Measurements from ENCODE around the gene NUFIP1. TPM values are rescaled to one million over a fixed set of nuclear protein-coding genes. Genes with fewer than 3 reads are reported as not detected.
"Not testable (repeated sequence)": the region's sequence is repeated elsewhere in the genome, so short reads cannot be mapped to it uniquely, and the experiment has no call there.

Gene NUFIP1
- total and polyA plus RNA-seq, 2 donors: 3.0 to 4.1 TPM

DNA sequence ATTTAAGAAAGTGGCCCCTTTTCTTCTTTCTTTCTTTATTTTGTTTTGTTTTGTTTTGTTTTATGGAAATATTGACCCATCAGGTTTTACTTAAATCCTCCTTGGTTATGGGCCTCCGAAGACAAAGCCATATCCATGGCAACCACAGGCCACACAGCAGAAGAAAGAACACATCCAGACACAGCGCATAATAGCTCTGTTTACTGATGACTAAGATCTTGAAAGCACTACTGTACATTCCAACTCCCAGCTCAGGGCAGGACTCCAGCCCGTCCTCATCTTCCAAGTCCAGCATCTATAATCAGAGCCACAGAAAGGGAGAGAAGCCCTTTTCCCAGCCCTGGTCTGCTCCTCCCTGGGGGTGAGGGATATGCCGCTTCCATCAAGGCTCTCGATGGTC lies 84.3 kb downstream of the NUFIP1 start:
- H3K27ac ChIP-seq (ENCODE audit: low read depth in 1 of 2, low read length in 1 of 2): no peak overlapping the region
- H3K27me3 ChIP-seq (ENCODE audit: control insufficient read depth in 2 of 2, insufficient read depth in 1 of 2, low read length in 1 of 2): no peaks in the 10 kb centered on the region
- H3K9me3 ChIP-seq (ENCODE audit: control insufficient read depth in 2 of 2, insufficient read depth in 1 of 2, low read length in 1 of 2): no peaks in the 10 kb centered on the region
- no peaks in the 10 kb centered on the region for H3K4me1 ChIP-seq (ENCODE audit: control insufficient read depth in 2 of 2, insufficient read depth in 2 of 2, low read length in 2 of 2)
- no peak overlapping the region for H3K4me3 ChIP-seq (ENCODE audit: low read length in 2 of 2)
- WGBS: 92% methylated on average over 5 of the region's 5 CpGs
- no peak for DNase-seq (ENCODE audit: low read depth in 6 of 9, low spot score in 9 of 9)
- no peaks in the 10 kb centered on the region for H3K36me3 ChIP-seq (ENCODE audit: control insufficient read depth in 2 of 2, insufficient read depth in 2 of 2, low read length in 1 of 2)

DNA sequence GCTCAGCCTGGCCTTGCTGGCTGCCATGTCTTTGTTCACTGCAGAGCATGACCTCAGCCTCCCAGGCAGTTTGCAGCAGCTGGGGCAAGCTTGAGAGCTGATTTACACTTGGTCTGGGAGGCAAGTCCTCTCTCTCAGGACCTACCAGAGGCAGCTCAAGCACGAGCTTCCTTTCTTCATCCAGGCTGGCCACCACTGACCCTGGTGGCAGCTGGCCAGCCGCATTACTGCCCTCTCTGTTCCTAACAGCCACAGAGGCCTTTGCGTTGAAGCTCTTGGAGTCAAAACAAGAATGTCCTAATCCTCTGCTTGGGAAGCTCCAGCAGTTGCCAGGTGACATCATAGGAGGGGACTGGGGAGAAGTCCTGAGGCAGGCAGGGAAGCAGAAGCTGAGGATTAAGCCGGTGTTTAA lies 85.7 kb downstream of the NUFIP1 start:
- H3K27me3 ChIP-seq (ENCODE audit: control insufficient read depth in 2 of 2, insufficient read depth in 1 of 2, low read length in 1 of 2): no peaks in the 10 kb centered on the region
- H3K4me1 ChIP-seq (ENCODE audit: control insufficient read depth in 2 of 2, insufficient read depth in 2 of 2, low read length in 2 of 2): no peaks in the 10 kb centered on the region
- no peak overlapping the region for H3K4me3 ChIP-seq (ENCODE audit: low read length in 2 of 2)
- no peak overlapping the region for H3K27ac ChIP-seq (ENCODE audit: low read depth in 1 of 2, low read length in 1 of 2)
- no peak for DNase-seq (ENCODE audit: low read depth in 6 of 9, low spot score in 9 of 9)
- no peaks in the 10 kb centered on the region for H3K9me3 ChIP-seq (ENCODE audit: control insufficient read depth in 2 of 2, insufficient read depth in 1 of 2, low read length in 1 of 2)
- H3K36me3 ChIP-seq (ENCODE audit: control insufficient read depth in 2 of 2, insufficient read depth in 2 of 2, low read length in 1 of 2): no peaks in the 10 kb centered on the region
- 91% methylated on average over 4 of the region's 4 CpGs for WGBS

DNA sequence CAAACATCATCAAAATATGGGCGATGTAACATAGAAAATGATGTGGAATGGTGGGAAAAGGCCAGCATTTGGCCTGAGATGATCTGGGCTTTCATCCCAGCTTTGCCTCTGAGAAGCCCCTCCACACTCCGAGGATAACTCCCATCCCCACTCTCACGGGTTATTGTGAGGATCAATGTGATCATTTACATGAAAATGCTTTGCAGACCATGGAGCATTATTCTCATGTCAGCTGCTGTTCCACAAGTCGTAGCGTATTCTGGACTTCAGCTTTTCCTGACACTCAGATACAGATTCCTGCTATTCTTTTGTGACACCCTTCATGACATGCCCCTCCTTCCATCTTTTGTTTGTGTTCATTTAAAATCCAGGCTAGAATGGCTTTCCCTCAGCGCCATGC lies 86.5 kb downstream of the NUFIP1 start:
- no peaks in the 10 kb centered on the region for H3K36me3 ChIP-seq (ENCODE audit: control insufficient read depth in 2 of 2, insufficient read depth in 2 of 2, low read length in 1 of 2)
- no peaks in the 10 kb centered on the region for H3K4me1 ChIP-seq (ENCODE audit: control insufficient read depth in 2 of 2, insufficient read depth in 2 of 2, low read length in 2 of 2)
- H3K9me3 ChIP-seq (ENCODE audit: control insufficient read depth in 2 of 2, insufficient read depth in 1 of 2, low read length in 1 of 2): no peaks in the 10 kb centered on the region
- H3K4me3 ChIP-seq (ENCODE audit: low read length in 2 of 2): no peak overlapping the region
- no peak for DNase-seq (ENCODE audit: low read depth in 6 of 9, low spot score in 9 of 9)
- H3K27me3 ChIP-seq (ENCODE audit: control insufficient read depth in 2 of 2, insufficient read depth in 1 of 2, low read length in 1 of 2): no peaks in the 10 kb centered on the region
- H3K27ac ChIP-seq (ENCODE audit: low read depth in 1 of 2, low read length in 1 of 2): no peak overlapping the region
- WGBS: 94% methylated on average over 6 of the region's 6 CpGs

DNA sequence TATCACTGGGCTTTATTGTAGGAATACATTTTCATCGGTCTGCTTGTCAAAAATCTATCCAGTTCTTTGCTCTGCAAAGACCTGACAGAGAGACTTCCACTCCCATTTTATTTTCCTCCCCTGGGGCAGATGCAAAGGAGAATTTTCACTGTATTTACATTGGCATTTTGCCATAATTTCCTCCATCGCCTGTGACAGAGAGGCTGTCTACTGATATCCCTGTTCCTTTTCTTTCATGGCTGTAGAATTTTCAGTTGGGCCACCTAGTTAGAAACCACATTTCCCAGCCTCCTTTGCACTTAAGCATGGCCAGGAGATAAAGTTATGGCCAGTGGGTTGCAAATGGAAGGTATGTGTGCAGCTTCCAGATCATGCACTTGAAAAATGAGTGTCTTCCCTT lies 89.3 kb downstream of the NUFIP1 start:
- 92% methylated on average over 2 of the region's 2 CpGs for WGBS
- H3K9me3 ChIP-seq (ENCODE audit: control insufficient read depth in 2 of 2, insufficient read depth in 1 of 2, low read length in 1 of 2): no peaks in the 10 kb centered on the region
- H3K36me3 ChIP-seq (ENCODE audit: control insufficient read depth in 2 of 2, insufficient read depth in 2 of 2, low read length in 1 of 2): no peaks in the 10 kb centered on the region
- no peak for DNase-seq (ENCODE audit: low read depth in 6 of 9, low spot score in 9 of 9)
- no peak overlapping the region for H3K27ac ChIP-seq (ENCODE audit: low read depth in 1 of 2, low read length in 1 of 2)
- H3K27me3 ChIP-seq (ENCODE audit: control insufficient read depth in 2 of 2, insufficient read depth in 1 of 2, low read length in 1 of 2): no peaks in the 10 kb centered on the region
- H3K4me3 ChIP-seq (ENCODE audit: low read length in 2 of 2): no peak overlapping the region
- H3K4me1 ChIP-seq (ENCODE audit: control insufficient read depth in 2 of 2, insufficient read depth in 2 of 2, low read length in 2 of 2): no peaks in the 10 kb centered on the region

DNA sequence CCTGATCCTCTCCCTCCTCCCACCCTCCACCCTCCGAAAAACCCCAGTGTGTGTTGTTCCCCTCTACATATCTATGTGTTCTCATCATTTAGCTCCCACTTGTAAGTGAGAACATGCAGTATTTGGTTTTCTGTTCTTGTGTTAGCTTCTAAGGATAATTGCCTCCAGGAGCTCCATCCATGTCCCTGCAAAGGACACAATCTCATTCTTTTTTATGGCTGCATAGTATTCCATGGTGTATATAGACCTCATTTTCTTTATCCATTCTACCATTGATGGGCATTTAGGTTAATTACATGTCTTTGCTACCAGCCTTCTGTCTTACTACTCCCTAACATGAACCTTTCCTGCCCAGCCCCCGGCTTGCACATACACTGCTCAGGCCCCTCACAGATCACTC lies 91.0 kb downstream of the NUFIP1 start:
- not testable (repeated sequence) for H3K4me3 ChIP-seq (ENCODE audit: low read length in 2 of 2); H3K9me3 ChIP-seq (ENCODE audit: control insufficient read depth in 2 of 2, insufficient read depth in 1 of 2, low read length in 1 of 2); H3K27ac ChIP-seq (ENCODE audit: low read depth in 1 of 2, low read length in 1 of 2); H3K36me3 ChIP-seq (ENCODE audit: control insufficient read depth in 2 of 2, insufficient read depth in 2 of 2, low read length in 1 of 2); DNase-seq (ENCODE audit: low read depth in 6 of 9, low spot score in 9 of 9); H3K4me1 ChIP-seq (ENCODE audit: control insufficient read depth in 2 of 2, insufficient read depth in 2 of 2, low read length in 2 of 2); H3K27me3 ChIP-seq (ENCODE audit: control insufficient read depth in 2 of 2, insufficient read depth in 1 of 2, low read length in 1 of 2)
- WGBS: 99% methylated on average over 2 of the region's 2 CpGs

DNA sequence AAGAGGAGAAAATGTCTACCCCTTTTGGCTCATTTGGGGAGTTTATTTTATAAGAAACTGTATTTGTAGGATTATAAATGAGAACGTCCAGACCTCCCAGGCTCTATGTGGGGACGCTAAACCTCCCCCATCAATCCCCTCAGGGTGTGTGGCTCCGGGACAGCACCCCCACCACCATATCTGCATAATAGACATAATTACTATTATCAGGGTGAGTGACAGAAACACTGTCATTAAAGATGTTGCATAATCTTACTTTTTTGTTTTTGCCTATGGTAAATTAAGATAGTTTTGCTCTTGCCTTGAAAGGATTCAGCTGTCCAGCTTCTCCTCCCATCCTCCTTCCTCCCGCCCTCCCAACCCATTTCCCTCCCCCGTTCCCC lies 93.3 kb downstream of the NUFIP1 start:
- H3K4me3 ChIP-seq (ENCODE audit: low read length in 2 of 2): no peak overlapping the region
- H3K9me3 ChIP-seq (ENCODE audit: control insufficient read depth in 2 of 2, insufficient read depth in 1 of 2, low read length in 1 of 2): no peaks in the 10 kb centered on the region
- no peak overlapping the region for H3K27ac ChIP-seq (ENCODE audit: low read depth in 1 of 2, low read length in 1 of 2)
- DNase-seq (ENCODE audit: low read depth in 6 of 9, low spot score in 9 of 9): no peak
- no peaks in the 10 kb centered on the region for H3K27me3 ChIP-seq (ENCODE audit: control insufficient read depth in 2 of 2, insufficient read depth in 1 of 2, low read length in 1 of 2)
- H3K4me1 ChIP-seq (ENCODE audit: control insufficient read depth in 2 of 2, insufficient read depth in 2 of 2, low read length in 2 of 2): no peaks in the 10 kb centered on the region
- 93% methylated on average over 5 of the region's 5 CpGs for WGBS
- no peaks in the 10 kb centered on the region for H3K36me3 ChIP-seq (ENCODE audit: control insufficient read depth in 2 of 2, insufficient read depth in 2 of 2, low read length in 1 of 2)

DNA sequence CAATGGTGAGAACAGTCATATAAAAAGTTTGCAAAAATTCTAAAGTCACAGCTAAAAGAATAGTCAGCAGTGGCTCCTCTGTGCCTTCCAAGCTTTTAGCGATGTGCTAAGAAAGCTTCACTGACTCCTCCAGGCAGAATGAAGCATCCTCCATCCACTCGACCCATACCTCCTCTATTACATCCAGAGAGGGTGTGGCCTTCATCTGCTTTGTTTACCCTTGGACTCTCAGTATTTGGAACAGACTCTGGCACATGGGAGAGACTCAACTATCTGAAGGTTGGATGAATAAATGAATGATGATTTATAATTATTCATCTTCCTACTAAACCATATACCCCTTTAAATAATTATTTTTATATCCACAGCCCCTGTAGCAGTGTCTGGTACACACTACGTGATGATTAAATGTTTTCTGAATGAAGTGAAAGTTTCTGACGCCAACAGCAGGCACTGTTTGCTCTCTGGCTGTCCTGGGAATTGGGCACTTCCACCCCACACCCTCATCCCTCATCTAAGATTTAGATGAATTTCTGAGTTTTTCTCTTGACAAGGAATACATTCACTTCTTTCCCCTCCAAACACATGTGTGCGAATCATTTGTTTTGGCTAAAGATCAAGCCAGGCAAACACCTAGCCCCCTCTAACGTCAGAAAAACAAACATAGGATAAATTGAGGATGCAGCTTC lies 93.9 kb downstream of the NUFIP1 start:
- no peak overlapping the region for H3K4me3 ChIP-seq (ENCODE audit: low read length in 2 of 2)
- no peak overlapping the region for H3K27ac ChIP-seq (ENCODE audit: low read depth in 1 of 2, low read length in 1 of 2)
- H3K4me1 ChIP-seq (ENCODE audit: control insufficient read depth in 2 of 2, insufficient read depth in 2 of 2, low read length in 2 of 2): no peaks in the 10 kb centered on the region
- H3K27me3 ChIP-seq (ENCODE audit: control insufficient read depth in 2 of 2, insufficient read depth in 1 of 2, low read length in 1 of 2): no peaks in the 10 kb centered on the region
- no peaks in the 10 kb centered on the region for H3K36me3 ChIP-seq (ENCODE audit: control insufficient read depth in 2 of 2, insufficient read depth in 2 of 2, low read length in 1 of 2)
- 83% methylated on average over 6 of the region's 6 CpGs for WGBS
- H3K9me3 ChIP-seq (ENCODE audit: control insufficient read depth in 2 of 2, insufficient read depth in 1 of 2, low read length in 1 of 2): no peaks in the 10 kb centered on the region
- DNase-seq (ENCODE audit: low read depth in 6 of 9, low spot score in 9 of 9): no peak

DNA sequence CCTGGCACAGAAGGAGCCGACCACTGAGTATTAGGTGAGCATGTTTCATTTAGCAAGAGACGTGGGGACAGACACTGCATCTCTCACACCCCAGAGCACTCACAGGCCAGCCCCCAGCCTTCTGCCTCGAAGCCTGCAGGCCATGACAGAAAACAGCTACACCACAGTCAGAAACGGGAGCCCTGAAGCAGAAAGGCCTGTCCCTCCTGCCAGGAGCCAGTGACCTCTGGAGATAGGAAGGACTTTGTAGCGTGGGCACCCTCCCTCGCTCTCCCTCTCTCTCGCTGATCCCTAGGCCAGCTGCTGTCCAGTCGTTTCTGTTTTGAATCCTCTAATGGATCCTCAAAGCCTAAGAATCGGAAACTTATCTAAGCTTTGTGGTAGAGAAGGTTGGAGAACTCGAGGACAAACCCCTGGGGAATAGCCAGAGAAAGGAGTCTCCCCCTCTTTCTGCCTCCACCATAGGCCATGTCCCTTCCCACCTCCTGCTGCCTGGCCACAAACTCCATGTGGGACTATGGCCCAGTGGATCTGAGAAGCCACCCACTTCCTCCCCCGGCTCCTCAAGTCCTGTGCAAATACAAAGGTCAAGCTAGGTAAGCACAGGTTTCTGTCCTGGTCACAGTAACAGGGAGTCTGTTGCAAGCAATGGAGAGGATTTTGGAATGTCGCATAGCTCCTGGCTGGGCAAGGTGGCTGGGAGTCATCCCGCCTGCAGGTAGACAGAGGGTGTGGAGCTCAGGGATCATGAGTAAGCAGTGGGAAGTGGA lies 95.1 kb downstream of the NUFIP1 start:
- 94% methylated on average over 13 of the region's 13 CpGs for WGBS
- Histone ChIP-seq H3K4me1 (ENCODE audit: control insufficient read depth in 2 of 2, insufficient read depth in 2 of 2, low read length in 2 of 2) (no peaks in the 10 kb centered on the region), H3K4me3 (ENCODE audit: low read length in 2 of 2) (no peak overlapping the region), H3K36me3 (ENCODE audit: control insufficient read depth in 2 of 2, insufficient read depth in 2 of 2, low read length in 1 of 2) (no peaks in the 10 kb centered on the region), H3K27ac (ENCODE audit: low read depth in 1 of 2, low read length in 1 of 2) (no peak overlapping the region), H3K27me3 (ENCODE audit: control insufficient read depth in 2 of 2, insufficient read depth in 1 of 2, low read length in 1 of 2) (no peaks in the 10 kb centered on the region), H3K9me3 (ENCODE audit: control insufficient read depth in 2 of 2, insufficient read depth in 1 of 2, low read length in 1 of 2) (no peaks in the 10 kb centered on the region)
- DNase-seq (ENCODE audit: low read depth in 6 of 9, low spot score in 9 of 9): no peak
